Hepatocyte (in vitro differentiated cells): Measurements from ENCODE around the gene C11orf65. TPM values are rescaled to one million over a fixed set of nuclear protein-coding genes. Genes with fewer than 3 reads are reported as not detected.
"Not testable (repeated sequence)": the region's sequence is repeated elsewhere in the genome, so short reads cannot be mapped to it uniquely, and the experiment has no call there.

Source experiments
- DNase-seq: peaks from one replicate; pipeline ENCODE4 v3.0.0-alpha.2; 2016; ENCODE audit warnings: low spot score
- H2AFZ ChIP-seq: fragments of 200-600 bp; sonication (generic); 2 replicates; pipeline ENCODE4 v1.6.0; 2016; ENCODE audit warnings: antibody characterized with exemption, mild to moderate bottlenecking
- H3K27ac ChIP-seq: fragments of 200-600 bp; sonication (generic); 2 replicates; pipeline ENCODE4 v1.5.1; 2016; ENCODE audit warnings: mild to moderate bottlenecking
- H3K27me3 ChIP-seq: fragments of 200-600 bp; sonication (generic); 2 replicates; pipeline ENCODE4 v1.6.1; 2016
- H3K36me3 ChIP-seq: fragments of 200-600 bp; sonication (generic); replicated peaks from 2 replicates; pipeline ENCODE4 v1.5.1; 2016; ENCODE audit warnings: low read depth; ENCODE audit not compliant: insufficient read depth
- H3K4me1 ChIP-seq: fragments of 200-600 bp; sonication (generic); 2 replicates; pipeline ENCODE4 v1.5.1; 2016; ENCODE audit warnings: mild to moderate bottlenecking, moderate library complexity; ENCODE audit not compliant: insufficient read depth
- H3K4me2 ChIP-seq: fragments of 200-600 bp; sonication (generic); 2 replicates; pipeline ENCODE4 v1.6.0; 2016
- H3K4me3 ChIP-seq: fragments of 200-600 bp; sonication (generic); 2 replicates; pipeline ENCODE4 v1.5.1; 2016; ENCODE audit warnings: mild to moderate bottlenecking
- H3K79me2 ChIP-seq: fragments of 200-600 bp; sonication (generic); 2 replicates; pipeline ENCODE4 v1.6.0; 2017; ENCODE audit warnings: mild to moderate bottlenecking
- H3K9me2 ChIP-seq: fragments of 200-600 bp; sonication (generic); replicated peaks from 2 replicates; pipeline ENCODE4 v1.6.0; 2017; ENCODE audit warnings: mild to moderate bottlenecking; ENCODE audit not compliant: insufficient read depth
- H3K9me3 ChIP-seq: fragments of 200-600 bp; sonication (generic); 2 replicates; pipeline ENCODE4 v1.5.1; 2016; ENCODE audit warnings: low read depth, mild to moderate bottlenecking
- H4K20me1 ChIP-seq: fragments of 200-600 bp; sonication (generic); 2 replicates; pipeline ENCODE4 v1.6.0; 2016; ENCODE audit warnings: mild to moderate bottlenecking; ENCODE audit not compliant: insufficient read depth, poor library complexity, severe bottlenecking
- CTCF ChIP-seq: fragments of 200-600 bp; sonication (generic); IDR thresholded peaks from 2 replicates; pipeline ENCODE4 v1.5.1; 2016; ENCODE audit warnings: antibody characterized with exemption, mild to moderate bottlenecking; ENCODE audit not compliant: poor library complexity
- EZH2 ChIP-seq: fragments of 200-600 bp; sonication (generic); IDR thresholded peaks from 2 replicates; pipeline ENCODE4 v1.6.1; 2016; ENCODE audit warnings: antibody characterized with exemption, mild to moderate bottlenecking, borderline replicate concordance
- EZH2phosphoT487 ChIP-seq: fragments of 200-600 bp; sonication (generic); IDR thresholded peaks from one replicate; pipeline ENCODE4 v1.6.1; 2018; ENCODE audit warnings: antibody characterized with exemption, mild to moderate bottlenecking, low read depth, moderate library complexity; ENCODE audit not compliant: unreplicated experiment, severe bottlenecking
- WGBS: methylation state at CpG from one replicate; pipeline ENCODE4 v1.1.6; 2016; ENCODE audit warnings: low lambda C conversion rate; ENCODE audit errors: missing lambda C conversion rate; 5-methylcytosine and 5-hydroxymethylcytosine counted together
- polyA plus RNA-seq: library from polyadenylated mRNA; unstranded; fragments of >200 nt; fragmentation: Nextera tagmentation; extraction: Ambion mirVana; gene quantifications from 2 replicates; pipeline ENCODE4 v1.2.1, GENCODE V29; 2016
- total RNA-seq: library from RNA; depleted of rRNA; stranded (reverse); fragments of >200 nt; gene quantifications from 2 replicates; pipeline ENCODE4 v1.2.3, GENCODE V29; 2014

C11orf65 gene
- total and polyA plus RNA-seq, 2 experiments from 2014 or later = 0.34 to 0.50 TPM

GRCh38 chr11:108388576-108388975, 78.8 kb downstream of the C11orf65 start:
- H3K9me2 ChIP-seq = no peaks in the 10 kb centered on the region
- no peaks in the 10 kb centered on the region for H3K36me3 ChIP-seq
- no peaks in the 10 kb centered on the region for H4K20me1 ChIP-seq
- H3K4me2 ChIP-seq = no peak overlapping the region
- no peak for TF ChIP-seq EZH2phosphoT487
- TF ChIP-seq EZH2 = no peak
- TF ChIP-seq CTCF = no peak
- no peak overlapping the region for H3K4me3 ChIP-seq
- H2AFZ ChIP-seq = no peak overlapping the region
- whole genome bisulfite sequencing = 87% methylated on average over 5 of the region's 5 CpGs
- no peaks in the 10 kb centered on the region for H3K79me2 ChIP-seq
- no peak overlapping the region for H3K27ac ChIP-seq
- H3K27me3 ChIP-seq = no peaks in the 10 kb centered on the region
- no peaks in the 10 kb centered on the region for H3K4me1 ChIP-seq
- DNase-seq = no peak
- H3K9me3 ChIP-seq = no peaks in the 10 kb centered on the region

- H3K36me3 ChIP-seq, H3K27me3 ChIP-seq, H3K4me2 ChIP-seq, H4K20me1 ChIP-seq, H3K9me3 ChIP-seq, DNase-seq, H3K4me1 ChIP-seq, H2AFZ ChIP-seq, H3K79me2 ChIP-seq, H3K9me2 ChIP-seq, H3K27ac ChIP-seq, H3K4me3 ChIP-seq: not testable (repeated sequence)
- 98% methylated on average over 24 of the region's 24 CpGs for WGBS
Observed at GRCh38 chr11:108373505-108373904, 93.8 kb downstream of the C11orf65 start.

- H3K9me3 ChIP-seq = no peaks in the 10 kb centered on the region
- H3K27me3 ChIP-seq = no peaks in the 10 kb centered on the region
- DNase-seq = no peak
- TF ChIP-seq EZH2 (no peak), EZH2phosphoT487 (no peak), CTCF (no peak)
- H3K79me2 ChIP-seq = no peaks in the 10 kb centered on the region
- H3K36me3 ChIP-seq = no peaks in the 10 kb centered on the region
- H3K9me2 ChIP-seq = no peaks in the 10 kb centered on the region
- no peak overlapping the region for H2AFZ ChIP-seq
- H3K27ac ChIP-seq = no peak overlapping the region
- no peaks in the 10 kb centered on the region for H3K4me1 ChIP-seq
- no peak overlapping the region for H3K4me3 ChIP-seq
- no peak overlapping the region for H3K4me2 ChIP-seq
- H4K20me1 ChIP-seq = no peaks in the 10 kb centered on the region
- 78% methylated on average over 5 of the region's 5 CpGs for WGBS
Observed at GRCh38 chr11:108370990-108371389, 96.3 kb downstream of the C11orf65 start.

- no peaks in the 10 kb centered on the region for H3K79me2 ChIP-seq
- no peak overlapping the region for H2AFZ ChIP-seq
- no peaks in the 10 kb centered on the region for H3K9me2 ChIP-seq
- H3K9me3 ChIP-seq = no peaks in the 10 kb centered on the region
- H3K4me3 ChIP-seq = no peak overlapping the region
- no peaks in the 10 kb centered on the region for H3K4me1 ChIP-seq
- H3K36me3 ChIP-seq = no peaks in the 10 kb centered on the region
- H4K20me1 ChIP-seq = no peaks in the 10 kb centered on the region
- no peak overlapping the region for H3K4me2 ChIP-seq
- TF ChIP-seq EZH2phosphoT487 = no peak
- TF ChIP-seq EZH2 = no peak
- TF ChIP-seq CTCF = no peak
- H3K27ac ChIP-seq = no peak overlapping the region
- DNase-seq = no peak
- H3K27me3 ChIP-seq = no peaks in the 10 kb centered on the region
Observed at GRCh38 chr11:108370315-108370714, 97.0 kb downstream of the C11orf65 start.
